CD4-positive, alpha-beta T cell treated with Interleukin-6 at 100 ng/mL for 8 hours (primary cell): ENCODE data around the gene CDH13.

Source experiments
- DNase-seq: peaks from one replicate; pipeline ENCODE4 v3.0.0-alpha.2; 2020; ENCODE audit warnings: mixed read lengths, low spot score

Gene CDH13

GRCh38 chr16:82999711-83000110 is 372.9 kb downstream of the CDH13 start:
- no peak for DNase-seq

GRCh38 chr16:83002351-83003334 is 375.9 kb downstream of the CDH13 start:
- no peak for DNase-seq

- no peak for DNase-seq
These were observed 378.3 kb downstream of the CDH13 start for GRCh38 chr16:83004868-83005652.

- DNase-seq: no peak
These were observed 378.9 kb downstream of the CDH13 start for GRCh38 chr16:83005653-83006160.

- no peak for DNase-seq
These were observed 384.3 kb downstream of the CDH13 start for GRCh38 chr16:83010776-83011720.

GRCh38 chr16:83011939-83012338 is 385.2 kb downstream of the CDH13 start:
- no peak for DNase-seq

GRCh38 chr16:83013071-83013470 is 386.3 kb downstream of the CDH13 start:
- DNase-seq: no peak

GRCh38 chr16:83019963-83020362 is 393.2 kb downstream of the CDH13 start:
- no peak for DNase-seq

- DNase-seq: no peak
These were observed 394.3 kb downstream of the CDH13 start for GRCh38 chr16:83021045-83021444.

GRCh38 chr16:83021746-83022145 is 395.0 kb downstream of the CDH13 start:
- no peak for DNase-seq

- DNase-seq: no peak
These were observed 396.2 kb downstream of the CDH13 start for GRCh38 chr16:83023011-83023410.

GRCh38 chr16:83023640-83024039 is 396.9 kb downstream of the CDH13 start:
- DNase-seq: no peak

GRCh38 chr16:83027973-83028372 is 401.2 kb downstream of the CDH13 start:
- no peak for DNase-seq

- no peak for DNase-seq
These were observed 402.7 kb downstream of the CDH13 start for GRCh38 chr16:83029467-83029866.

- DNase-seq: no peak
These were observed 404.8 kb downstream of the CDH13 start for GRCh38 chr16:83031524-83031923.

GRCh38 chr16:83037102-83037501 is 410.3 kb downstream of the CDH13 start:
- no peak for DNase-seq

- DNase-seq: no peak
These were observed 411.1 kb downstream of the CDH13 start for GRCh38 chr16:83037884-83038283.

GRCh38 chr16:83040174-83040573 is 413.4 kb downstream of the CDH13 start:
- no peak for DNase-seq

- no peak for DNase-seq
These were observed 417.8 kb downstream of the CDH13 start for GRCh38 chr16:83044589-83044988.

- no peak for DNase-seq
These were observed 419.0 kb downstream of the CDH13 start for GRCh38 chr16:83045790-83046189.

- no peak for DNase-seq
These were observed 419.9 kb downstream of the CDH13 start for GRCh38 chr16:83046664-83047063.

GRCh38 chr16:83051451-83051850 is 424.7 kb downstream of the CDH13 start:
- no peak for DNase-seq
